HCT116 (cell line): Measurements from ENCODE around the gene C1QBP. TPM values are rescaled to one million over a fixed set of nuclear protein-coding genes. Genes with fewer than 3 reads are reported as not detected.

Experiments used
- ATAC-seq: fragments of 200-7000 bp; cut with Tn5 transposase; 2 replicates; pipeline ENCODE4 v1.9.1; 2020; ENCODE audit warnings: mild to moderate bottlenecking, moderate library complexity
- BruUV-seq: library from RNA; stranded (reverse); fragments of 400-500 nt; replicated peaks from 2 replicates; lab custom pipeline; 2021; lab: Mats Ljungman, UMichigan
- CTCF ChIA-PET: fragments of 300-600 bp; sonication (Branson Sonifier 250); formaldehyde crosslinking; loops from one replicate; lab custom pipeline; 2021; ENCODE audit warnings: antibody characterized with exemption; lab: Charles Lee
- POLR2A ChIA-PET: fragments of 300-600, 350-600 bp; sonication (Branson Sonifier 250); formaldehyde crosslinking; loops from one replicate; lab custom pipeline; 2021; ENCODE audit warnings: antibody characterized with exemption; lab: Charles Lee
- RAD21 ChIA-PET, 2 experiments: fragments of 300-600 bp; sonication (Branson Sonifier 250); formaldehyde crosslinking; loops; one replicate each; lab custom pipeline; 2023; ENCODE audit warnings: low total read pairs in 2 of 2; ENCODE audit not compliant: uncharacterized antibody in 2 of 2, unreplicated experiment in 2 of 2, low non-redundant PET in 1 of 2; lab: Charles Lee
- DNase-seq: peaks from one replicate; pipeline ENCODE4 v3.0.0-alpha.2; 2010; ENCODE audit warnings: low read depth, low spot score
- H2AFZ ChIP-seq: fragments of 200-600 bp; shearing (Covaris generic), sonication (generic); 2 replicates; pipeline ENCODE4 v1.6.1; 2017; ENCODE audit warnings: low read depth, mixed run types, mixed read lengths, antibody characterized with exemption, low read length; ENCODE audit not compliant: poor library complexity, severe bottlenecking
- H3K27ac ChIP-seq: 2 replicates; pipeline ENCODE4 v1.5.1; 2012; ENCODE audit warnings: low read depth, low read length
- H3K27me3 ChIP-seq: fragments of 200-600 bp; sonication (generic); 2 replicates; pipeline ENCODE4 v1.6.1; 2016; ENCODE audit warnings: mixed run types, low read length, mixed read lengths; ENCODE audit not compliant: insufficient read depth
- H3K36me3 ChIP-seq, 2 experiments: fragments of 200-500 bp in 1 of 2; fragments of 200-600 bp in 1 of 2; sonication (Bioruptor generic) in 1 of 2; sonication (generic) in 1 of 2; 2 replicates each; pipeline versions ENCODE4 v1.5.1 to v1.6.1; 2014 to 2016; ENCODE audit warnings: low read length in 2 of 2, inconsistent platforms in 1 of 2, mixed read lengths in 1 of 2, mixed run types in 1 of 2; ENCODE audit not compliant: insufficient read depth in 2 of 2, control insufficient read depth in 1 of 2
- H3K4me1 ChIP-seq, 2 experiments: fragments of 200-600 bp in 1 of 2; sonication (generic) in 1 of 2; 2 replicates each; pipeline versions ENCODE4 v1.5.1 to v1.6.1; 2012 to 2017; ENCODE audit warnings: low read length in 2 of 2, inconsistent platforms in 1 of 2, mild to moderate bottlenecking in 1 of 2, mixed read lengths in 1 of 2, mixed run types in 1 of 2, moderate library complexity in 1 of 2; ENCODE audit not compliant: insufficient read depth in 2 of 2, control insufficient read depth in 1 of 2
- H3K4me2 ChIP-seq: fragments of 200-600 bp; sonication (generic); 2 replicates; pipeline ENCODE4 v1.6.1; 2017; ENCODE audit warnings: mixed run types, low read length, mixed read lengths
- H3K4me3 ChIP-seq, 2 experiments: fragments of 200-600 bp in 1 of 2; sonication (generic) in 1 of 2; replicated peaks in 1 of 2; 2 replicates each; pipeline ENCODE4 v1.5.1; 2011 to 2016; ENCODE audit warnings: low read length in 2 of 2, control low read depth in 1 of 2, low read depth in 1 of 2, mild to moderate bottlenecking in 1 of 2, mixed read lengths in 1 of 2, mixed run types in 1 of 2
- H3K79me2 ChIP-seq: fragments of 200-600 bp; sonication (generic); 2 replicates; pipeline ENCODE4 v1.6.1; 2017; ENCODE audit warnings: mild to moderate bottlenecking, mixed run types, low read length, moderate library complexity, mixed read lengths; ENCODE audit not compliant: insufficient read depth
- H3K9ac ChIP-seq: fragments of 200-600 bp; sonication (generic); 2 replicates; pipeline ENCODE4 v1.6.1; 2016; ENCODE audit warnings: low read length, mixed read lengths
- H3K9me2 ChIP-seq: fragments of 200-600 bp; sonication (generic), shearing (Covaris generic); 2 replicates; pipeline ENCODE4 v1.6.1; 2017; ENCODE audit warnings: mixed run types, mild to moderate bottlenecking, moderate library complexity; ENCODE audit not compliant: insufficient read depth
- H3K9me3 ChIP-seq, 2 experiments: fragments of 200-500 bp in 1 of 2; fragments of 200-600 bp in 1 of 2; sonication (Bioruptor generic) in 1 of 2; sonication (generic) in 1 of 2; 2 replicates each; pipeline ENCODE4 v1.6.1; 2014 to 2017; ENCODE audit warnings: low read length in 2 of 2, mixed read lengths in 2 of 2, inconsistent platforms in 1 of 2, low read depth in 1 of 2, mild to moderate bottlenecking in 1 of 2, mixed run types in 1 of 2, moderate library complexity in 1 of 2; ENCODE audit not compliant: control insufficient read depth in 1 of 2, insufficient read depth in 1 of 2
- H4K20me1 ChIP-seq: fragments of 200-600 bp; sonication (generic), shearing (Covaris generic); 2 replicates; pipeline ENCODE4 v1.6.1; 2017; ENCODE audit warnings: mixed run types, mild to moderate bottlenecking, moderate library complexity; ENCODE audit not compliant: insufficient read depth
- ATF3 ChIP-seq: IDR thresholded peaks from 2 replicates; pipeline ENCODE4 v1.6.1; 2012
- CEBPB ChIP-seq: IDR thresholded peaks from 2 replicates; pipeline ENCODE4 v1.6.1; 2012; ENCODE audit warnings: low read depth
- CTCF ChIP-seq, 3 experiments: fragments of 200-600 bp in 1 of 3; sonication (generic) in 1 of 3; IDR thresholded peaks in 2 of 3; conservative IDR thresholded peaks in 1 of 3; 2 replicates each; pipeline ENCODE4 v1.5.1; 2012 to 2017; ENCODE audit warnings: low read depth in 2 of 3, low read length in 2 of 3, antibody characterized with exemption in 1 of 3, borderline replicate concordance in 1 of 3, control low read depth in 1 of 3, mild to moderate bottlenecking in 1 of 3, mixed read lengths in 1 of 3, mixed run types in 1 of 3, moderate library complexity in 1 of 3; ENCODE audit not compliant: insufficient read depth in 1 of 3
- EGR1 ChIP-seq: IDR thresholded peaks from 2 replicates; pipeline ENCODE4 v1.6.1; 2012; ENCODE audit warnings: low read depth
- ELF1 ChIP-seq: IDR thresholded peaks from 2 replicates; pipeline ENCODE4 v1.6.1; 2012; ENCODE audit warnings: low read depth, borderline replicate concordance
- EZH2 ChIP-seq: fragments of 200-600 bp; sonication (generic); IDR thresholded peaks from 2 replicates; pipeline ENCODE4 v1.6.1; 2017; ENCODE audit warnings: antibody characterized with exemption, mixed run types
- EZH2phosphoT487 ChIP-seq: fragments of 200-600 bp; IDR thresholded peaks from 2 replicates; pipeline ENCODE4 v1.6.1; 2018; ENCODE audit warnings: antibody characterized with exemption, borderline replicate concordance
- FOSL1 ChIP-seq: IDR thresholded peaks from 2 replicates; pipeline ENCODE4 v1.6.1; 2012; ENCODE audit warnings: low read depth
- JUND ChIP-seq: IDR thresholded peaks from 2 replicates; pipeline ENCODE4 v1.6.1; 2012
- MAX ChIP-seq: IDR thresholded peaks from 2 replicates; pipeline ENCODE4 v1.6.1; 2012
- POLR2AphosphoS5 ChIP-seq: IDR thresholded peaks from 2 replicates; pipeline ENCODE4 v1.6.1; 2011; ENCODE audit warnings: mild to moderate bottlenecking, low read depth, low read length, moderate library complexity
- RAD21 ChIP-seq: IDR thresholded peaks from 2 replicates; pipeline ENCODE4 v1.6.1; 2012; ENCODE audit warnings: low read depth, mild to moderate bottlenecking
- REST ChIP-seq: IDR thresholded peaks from 2 replicates; pipeline ENCODE4 v1.6.1; 2012; ENCODE audit warnings: low read depth
- SIN3A ChIP-seq: IDR thresholded peaks from 2 replicates; pipeline ENCODE4 v1.6.1; 2012; ENCODE audit warnings: low read depth
- SRF ChIP-seq: IDR thresholded peaks from 2 replicates; pipeline ENCODE4 v1.6.1; 2012; ENCODE audit warnings: low read depth
- TCF7L2 ChIP-seq: IDR thresholded peaks from 2 replicates; pipeline ENCODE4 v1.7.0; 2011; ENCODE audit warnings: borderline replicate concordance, inconsistent platforms; ENCODE audit not compliant: insufficient read depth, insufficient read length; ENCODE audit errors: extremely low read depth
- YY1 ChIP-seq: IDR thresholded peaks from 2 replicates; pipeline ENCODE4 v1.6.1; 2011; ENCODE audit warnings: low read length, low read depth, moderate library complexity, mild to moderate bottlenecking; ENCODE audit not compliant: insufficient replicate concordance; ENCODE audit errors: extremely low read depth
- ZBTB33 ChIP-seq: IDR thresholded peaks from 2 replicates; pipeline ENCODE4 v1.6.1; 2011; ENCODE audit warnings: mild to moderate bottlenecking, low read length, moderate library complexity; ENCODE audit not compliant: insufficient replicate concordance; ENCODE audit errors: extremely low read depth
- ZFX ChIP-seq: fragments of 450-650 bp; IDR thresholded peaks from 2 replicates; pipeline ENCODE4 v1.6.1; 2017
- intact Hi-C: fragments of 100-400 bp; cut with micrococcal nuclease; formaldehyde crosslinking; loops from 2 replicates; pipeline ENCODE4 v1.10.0; 2022
- total RNA-seq: library from RNA; stranded (reverse); gene quantifications from one replicate; pipeline ENCODE4 v1.2.1, GENCODE V29; 2021; ENCODE audit not compliant: unreplicated experiment

Gene C1QBP
- total RNA-seq, 1 experiment from 2014 or later: 524 TPM

DNA sequence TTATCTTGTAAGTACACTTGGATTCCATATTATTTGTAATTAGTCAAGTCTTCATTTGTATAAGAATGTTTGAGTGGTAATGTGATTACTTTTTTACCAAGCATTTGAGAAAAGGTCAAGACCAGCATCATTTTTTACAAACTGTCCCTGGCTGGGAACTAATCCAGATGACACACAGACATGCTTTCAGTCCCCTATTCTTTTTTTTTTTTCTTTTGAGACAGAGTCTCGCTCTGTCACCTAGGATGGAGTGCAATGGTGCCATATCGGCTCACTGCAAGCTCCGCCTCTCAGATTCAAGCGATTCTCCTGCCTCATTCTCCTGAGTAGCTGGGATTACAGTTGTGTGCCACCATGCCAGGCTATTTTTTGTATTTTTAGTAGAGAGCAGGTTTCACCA lies 42.5 kb upstream of the C1QBP start:
- ATAC-seq (no peak), DNase-seq (no peak)
- CTCF ChIA-PET: no interaction called here
- BruUV-seq: no TSS peak
- H3K9me2 ChIP-seq: no peaks in the 10 kb centered on the region
- H3K27ac ChIP-seq: no peak overlapping the region
- no peak overlapping the region for H3K9ac ChIP-seq
- peaks cover 47 to 54% of the 10 kb centered on the region in 2 experiments; a peak in 3 of 4 replicates for H3K36me3 ChIP-seq
- RAD21 ChIA-PET: no interaction called here
- POLR2A ChIA-PET: no interaction called here
- H3K79me2 ChIP-seq: peaks cover 58% of the 10 kb centered on the region
- peaks cover 7 to 9% of the 10 kb centered on the region in 2 experiments for H3K4me1 ChIP-seq
- TF ChIP-seq POLR2AphosphoS5: no peak
- TF ChIP-seq SRF: no peak
- no peak for TF ChIP-seq EZH2
- no peak for TF ChIP-seq EGR1
- TF ChIP-seq ATF3: no peak
- no peak for TF ChIP-seq CTCF (IDR thresholded peaks at IDR 0.05 in 2 of 3, conservative IDR thresholded peaks at IDR 0.05 in 1 of 3; ENCODE audit: borderline replicate concordance in 1 of 3, insufficient read depth in 1 of 3, low read depth in 2 of 3, low read length in 2 of 3)
- no peak for TF ChIP-seq EZH2phosphoT487
- no peak for TF ChIP-seq REST
- TF ChIP-seq ZBTB33: no peak
- no peak for TF ChIP-seq JUND
- TF ChIP-seq TCF7L2: no peak
- TF ChIP-seq RAD21: no peak
- no peak for TF ChIP-seq YY1
- no peak for TF ChIP-seq CEBPB
- TF ChIP-seq MAX: no peak
- TF ChIP-seq SIN3A: no peak
- no peak for TF ChIP-seq FOSL1
- TF ChIP-seq ELF1: no peak
- TF ChIP-seq ZFX: no peak
- H4K20me1 ChIP-seq: no peaks in the 10 kb centered on the region
- no peak overlapping the region for H3K4me2 ChIP-seq
- H3K9me3 ChIP-seq: no peaks in the 10 kb centered on the region
- intact Hi-C loops: no loop called here
- no peaks in the 10 kb centered on the region for H3K27me3 ChIP-seq
- H2AFZ ChIP-seq: no peak overlapping the region
- H3K4me3 ChIP-seq: no peak overlapping the region
